Ascending aorta (tissue), 2 donors: ENCODE measurements around the gene ARHGAP15. TPM values are rescaled to one million over a fixed set of nuclear protein-coding genes. Genes with fewer than 3 reads are reported as not detected.

ENCODE experiments used
- DNase-seq, 2 donors: peaks; one replicate each; pipeline ENCODE4 v3.0.0-alpha.2; 2019; ENCODE audit warnings: low spot score in 2 of 2
- H3K27ac ChIP-seq, 2 donors: fragments of 200-600 bp; sonication (generic); one replicate each; pipeline ENCODE4 v1.5.1; 2016 to 2017; ENCODE audit warnings: mild to moderate bottlenecking in 1 of 2
- H3K27me3 ChIP-seq: fragments of 200-600 bp; sonication (generic); one replicate; pipeline ENCODE4 v1.5.1; 2017
- H3K36me3 ChIP-seq, 2 donors: fragments of 200-600 bp; sonication (generic); one replicate each; pipeline ENCODE4 v1.5.1; 2016
- H3K4me1 ChIP-seq, 2 donors: fragments of 200-600 bp; sonication (generic); one replicate each; pipeline ENCODE4 v1.5.1; 2016 to 2017; ENCODE audit warnings: mild to moderate bottlenecking in 1 of 2
- H3K4me3 ChIP-seq, 2 donors: fragments of 200-600 bp; sonication (generic); one replicate each; pipeline ENCODE4 v1.5.1; 2016 to 2017; ENCODE audit warnings: mild to moderate bottlenecking in 1 of 2
- H3K9me3 ChIP-seq, 2 donors: fragments of 200-600 bp; sonication (generic); one replicate each; pipeline ENCODE4 v1.5.1; 2016
- CTCF ChIP-seq, 3 experiments: fragments of 200-600 bp in 2 of 3; fragments of 450-650 bp in 1 of 3; sonication (generic) in 2 of 3; IDR thresholded peaks; one replicate each; pipeline ENCODE4 v1.5.1; 2016 to 2019; ENCODE audit warnings: antibody characterized with exemption in 3 of 3, mild to moderate bottlenecking in 1 of 3, moderate library complexity in 1 of 3
- intact Hi-C: fragments of 100-400 bp; cut with DNase I; formaldehyde crosslinking; loops from one replicate; pipeline ENCODE4 v1.15.1; 2023
- total RNA-seq: library from RNA; depleted of rRNA; stranded (reverse); fragments of >200 nt; gene quantifications from one replicate; pipeline ENCODE4 v1.1.0, GENCODE V29; 2016

The ARHGAP15 gene
- total RNA-seq, 1 donor from 2014 or later, result 1.4 TPM

- intact Hi-C loops, result no loop called here
- no peaks in the 10 kb centered on the region for H3K9me3 ChIP-seq
- DNase-seq, result no peak
- H3K27me3 ChIP-seq, result no peaks in the 10 kb centered on the region
- H3K4me1 ChIP-seq, result no peaks in the 10 kb centered on the region
- H3K4me3 ChIP-seq, result no peak overlapping the region
- H3K27ac ChIP-seq, result no peak overlapping the region
- no peaks in the 10 kb centered on the region for H3K36me3 ChIP-seq
- no peak for TF ChIP-seq CTCF (IDR thresholded peaks at IDR 0.05)
These were observed 611.2 kb downstream of the ARHGAP15 start for GRCh38 chr2:143740431-143740830.

GRCh38 chr2:143741205-143741604, 612.0 kb downstream of the ARHGAP15 start:
- Histone ChIP-seq H3K27me3 (no peaks in the 10 kb centered on the region), H3K9me3 (no peaks in the 10 kb centered on the region), H3K27ac (no peak overlapping the region), H3K4me3 (no peak overlapping the region), H3K36me3 (no peaks in the 10 kb centered on the region), H3K4me1 (no peaks in the 10 kb centered on the region)
- TF ChIP-seq CTCF (IDR thresholded peaks at IDR 0.05), result no peak
- DNase-seq, result no peak
- intact Hi-C loops, result no loop called here

GRCh38 chr2:143742581-143742980, 613.4 kb downstream of the ARHGAP15 start:
- no peak overlapping the region for H3K27ac ChIP-seq
- no peak for DNase-seq
- no peaks in the 10 kb centered on the region for H3K4me1 ChIP-seq
- no peaks in the 10 kb centered on the region for H3K9me3 ChIP-seq
- H3K4me3 ChIP-seq, result no peak overlapping the region
- intact Hi-C loops, result no loop called here
- no peak for TF ChIP-seq CTCF (IDR thresholded peaks at IDR 0.05)
- no peaks in the 10 kb centered on the region for H3K36me3 ChIP-seq
- no peaks in the 10 kb centered on the region for H3K27me3 ChIP-seq

GRCh38 chr2:143744114-143744513, 614.9 kb downstream of the ARHGAP15 start:
- no peak overlapping the region for H3K27ac ChIP-seq
- H3K9me3 ChIP-seq, result no peaks in the 10 kb centered on the region
- no peaks in the 10 kb centered on the region for H3K4me1 ChIP-seq
- H3K27me3 ChIP-seq, result no peaks in the 10 kb centered on the region
- no peaks in the 10 kb centered on the region for H3K36me3 ChIP-seq
- DNase-seq, result no peak
- no peak for TF ChIP-seq CTCF (IDR thresholded peaks at IDR 0.05)
- intact Hi-C loops, result no loop called here
- H3K4me3 ChIP-seq, result no peak overlapping the region

GRCh38 chr2:143745060-143745459, 615.8 kb downstream of the ARHGAP15 start:
- no peaks in the 10 kb centered on the region for H3K36me3 ChIP-seq
- intact Hi-C loops, result no loop called here
- H3K4me3 ChIP-seq, result no peak overlapping the region
- DNase-seq, result no peak
- H3K9me3 ChIP-seq, result no peaks in the 10 kb centered on the region
- no peaks in the 10 kb centered on the region for H3K27me3 ChIP-seq
- TF ChIP-seq CTCF (IDR thresholded peaks at IDR 0.05), result no peak
- no peaks in the 10 kb centered on the region for H3K4me1 ChIP-seq
- no peak overlapping the region for H3K27ac ChIP-seq

GRCh38 chr2:143754742-143755141, 625.5 kb downstream of the ARHGAP15 start:
- no peaks in the 10 kb centered on the region for H3K36me3 ChIP-seq
- H3K27me3 ChIP-seq, result no peaks in the 10 kb centered on the region
- no peaks in the 10 kb centered on the region for H3K9me3 ChIP-seq
- no peaks in the 10 kb centered on the region for H3K4me1 ChIP-seq
- intact Hi-C loops, result no loop called here
- DNase-seq, result no peak
- no peak overlapping the region for H3K27ac ChIP-seq
- H3K4me3 ChIP-seq, result no peak overlapping the region
- TF ChIP-seq CTCF (IDR thresholded peaks at IDR 0.05), result no peak
